Right lobe of liver (tissue), 6 donors: ENCODE results near the gene PFKM. TPM values are rescaled to one million over a fixed set of nuclear protein-coding genes. Genes with fewer than 3 reads are reported as not detected.

Source experiments
- ATAC-seq, 4 donors: fragments of 200-7000 bp; cut with Tn5 transposase; one replicate each; pipeline ENCODE4 v1.9.1; 2020; ENCODE audit warnings: mild to moderate bottlenecking in 4 of 4, moderate library complexity in 4 of 4
- DNase-seq, 3 donors: peaks; one replicate each; pipeline ENCODE4 v3.0.0-alpha.2; 2020
- H3K27ac ChIP-seq, 3 donors: fragments of 200-600 bp; one replicate each; pipeline ENCODE4 v1.8.0; 2022
- H3K27me3 ChIP-seq, 2 donors: fragments of 200-600 bp; one replicate each; pipeline ENCODE4 v1.8.0; 2022
- H3K36me3 ChIP-seq, 4 donors: fragments of 200-600 bp; sonication (generic) in 1 of 4; one replicate each; pipeline versions ENCODE4 v1.5.1 to v1.8.0; 2017 to 2022; ENCODE audit warnings: control low read depth in 1 of 4
- H3K4me1 ChIP-seq, 4 donors: fragments of 200-600 bp; sonication (generic) in 1 of 4; one replicate each; pipeline versions ENCODE4 v1.5.1 to v1.8.0; 2017 to 2022; ENCODE audit warnings: control low read depth in 1 of 4
- H3K4me3 ChIP-seq, 3 donors: fragments of 200-600 bp; one replicate each; pipeline ENCODE4 v1.8.0; 2022
- H3K9me3 ChIP-seq, 4 donors: fragments of 200-600 bp; sonication (generic) in 1 of 4; one replicate each; pipeline versions ENCODE4 v1.5.1 to v1.8.0; 2017 to 2022; ENCODE audit warnings: control low read depth in 1 of 4
- CTCF ChIP-seq, 4 donors: fragments of 200-600 bp in 3 of 4; fragments of 450-650 bp in 1 of 4; IDR thresholded peaks; one replicate each; pipeline versions ENCODE4 v1.5.1 to v1.8.0; 2016 to 2022; ENCODE audit warnings: antibody characterized with exemption in 4 of 4, mild to moderate bottlenecking in 2 of 4
- POLR2A ChIP-seq: fragments of 450-650 bp; IDR thresholded peaks from one replicate; pipeline ENCODE4 v1.6.1; 2017; ENCODE audit warnings: antibody characterized with exemption, mild to moderate bottlenecking
- WGBS: methylation state at CpG from one replicate; pipeline ENCODE4 v1.1.6; 2018; ENCODE audit warnings: low coverage, low lambda C conversion rate; ENCODE audit not compliant: insufficient coverage; ENCODE audit errors: missing lambda C conversion rate; 5-methylcytosine and 5-hydroxymethylcytosine counted together
- intact Hi-C, 2 donors: fragments of 100-400 bp; cut with DNase I; formaldehyde crosslinking; loops; one replicate each; pipeline versions ENCODE4 v1.11.2 to v1.14.1; 2022
- total RNA-seq, 6 experiments: library from RNA; depleted of rRNA in 2 of 6; stranded (reverse); fragments of >200 nt in 2 of 6; fragmentation: NEBNext Ultra II Directional in 3 of 6; extraction: Animal tissue kit (Norgen Biotek cat#: 25700) in 3 of 6; gene quantifications; one replicate each; pipeline versions ENCODE4 v1.1.0 to v1.2.4, GENCODE V29; 2016 to 2023
- donor health status: DM: no; HTN: yes; CAD: no.
- donor health status: DM: no; HTN: no; CAD: no.
- donor health status: DM: no; HTN: no; CAD: no.
- donor health status: DM: no; HTN: yes; CAD: no.
- donor health status: DM: no; HTN: yes; CAD: no.

PFKM gene
- total RNA-seq, 6 experiments from 2014 or later: 4.6 to 8.9 (median 7.8) TPM

DNA sequence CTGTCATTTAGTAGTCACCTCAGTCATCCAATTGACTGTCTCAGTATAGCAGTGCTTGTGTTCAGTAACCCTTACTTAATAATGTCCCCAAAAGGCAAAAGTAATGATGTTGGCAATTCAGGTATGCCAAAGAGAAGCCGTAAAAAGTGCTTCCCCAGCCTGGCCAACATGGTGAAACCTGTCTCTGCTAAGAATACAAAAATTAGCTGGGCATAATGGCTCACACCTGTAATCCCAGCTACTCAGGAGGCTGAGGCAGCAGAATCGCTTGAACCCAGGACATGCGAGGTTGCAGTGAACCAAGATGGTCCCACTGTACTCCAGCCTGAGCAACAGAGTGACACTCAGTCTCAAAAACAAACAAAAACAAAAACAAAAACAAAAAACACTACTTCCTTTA is 46.9 kb upstream of the PFKM start:
- Histone ChIP-seq H3K4me3 (no peak overlapping the region), H3K36me3 (peaks cover 0 to 44% (median 9%) of the 10 kb centered on the region in 4 donors), H3K27ac (no peak overlapping the region), H3K9me3 (no peaks in the 10 kb centered on the region), H3K27me3 (no peaks in the 10 kb centered on the region), H3K4me1 (no peaks in the 10 kb centered on the region)
- no peak for ATAC-seq
- no peak for DNase-seq
- intact Hi-C loops: no loop called here
- TF ChIP-seq CTCF (IDR thresholded peaks at IDR 0.05): no peak
- no peak for TF ChIP-seq POLR2A
- 96% methylated on average over 3 of the region's 3 CpGs for WGBS

GRCh38 chr12:48074266-48074665 is 44.9 kb upstream of the PFKM start:
- no peaks in the 10 kb centered on the region for H3K9me3 ChIP-seq
- H3K4me3 ChIP-seq: no peak overlapping the region
- H3K36me3 ChIP-seq: peaks cover 0 to 42% (median 9%) of the 10 kb centered on the region in 4 donors
- no peak for ATAC-seq
- H3K27ac ChIP-seq: no peak overlapping the region
- WGBS: 100% methylated on average over 1 of the region's 1 CpG
- DNase-seq: no peak
- TF ChIP-seq POLR2A (no peak), CTCF (IDR thresholded peaks at IDR 0.05) (no peak)
- no peaks in the 10 kb centered on the region for H3K4me1 ChIP-seq
- intact Hi-C loops: no loop called here
- H3K27me3 ChIP-seq: no peaks in the 10 kb centered on the region

GRCh38 chr12:48075832-48076231 is 43.3 kb upstream of the PFKM start:
- DNase-seq: no peak
- no peak for TF ChIP-seq CTCF (IDR thresholded peaks at IDR 0.05)
- TF ChIP-seq POLR2A: no peak
- Histone ChIP-seq H3K36me3 (peaks cover 0 to 44% (median 7%) of the 10 kb centered on the region in 4 donors), H3K4me3 (no peak overlapping the region), H3K9me3 (no peaks in the 10 kb centered on the region), H3K27me3 (no peaks in the 10 kb centered on the region), H3K4me1 (no peaks in the 10 kb centered on the region), H3K27ac (no peak overlapping the region)
- ATAC-seq: no peak
- intact Hi-C loops: no loop called here
- 83% methylated on average over 1 of the region's 1 CpG for WGBS

- Histone ChIP-seq H3K4me3 (no peak overlapping the region), H3K36me3 (peaks cover 0 to 37% (median 6%) of the 10 kb centered on the region in 4 donors), H3K27me3 (no peaks in the 10 kb centered on the region), H3K4me1 (no peaks in the 10 kb centered on the region), H3K9me3 (no peaks in the 10 kb centered on the region), H3K27ac (no peak overlapping the region)
- TF ChIP-seq POLR2A (no peak), CTCF (IDR thresholded peaks at IDR 0.05) (no peak)
- intact Hi-C loops: no loop called here
- ATAC-seq (no peak), DNase-seq (no peak)
- 91% methylated on average over 2 of the region's 2 CpGs for WGBS
Measured at GRCh38 chr12:48077111-48077510, 42.1 kb upstream of the PFKM start.

DNA sequence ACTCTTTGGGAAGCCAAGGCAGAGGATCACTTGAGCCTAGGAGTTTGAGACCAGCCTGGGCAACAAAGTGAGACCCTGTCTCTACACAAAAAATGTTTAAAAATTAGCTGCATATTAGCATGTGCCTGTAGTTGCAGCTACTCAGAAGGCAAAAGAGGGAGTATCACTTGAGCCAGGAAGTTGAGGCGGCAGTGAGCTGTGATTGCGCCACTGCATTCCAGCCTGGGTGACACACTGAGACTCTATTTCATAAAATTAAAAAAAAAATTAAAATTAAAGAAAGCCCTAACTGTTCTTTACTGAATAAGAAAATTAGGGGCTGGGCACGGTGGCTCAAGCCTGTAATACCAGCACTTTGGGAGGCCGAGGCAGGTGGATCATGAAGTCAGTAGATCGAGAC is 40.3 kb upstream of the PFKM start:
- ATAC-seq (no peak), DNase-seq (no peak)
- no peaks in the 10 kb centered on the region for H3K9me3 ChIP-seq

More for the DNA sequence above, 40.3 kb upstream of the PFKM start:
- Histone ChIP-seq H3K36me3 (peaks cover 0 to 33% (median 4%) of the 10 kb centered on the region in 4 donors), H3K27me3 (no peaks in the 10 kb centered on the region), H3K4me3 (no peak overlapping the region), H3K4me1 (no peaks in the 10 kb centered on the region), H3K27ac (no peak overlapping the region)
- TF ChIP-seq CTCF (IDR thresholded peaks at IDR 0.05) (no peak), POLR2A (no peak)
- intact Hi-C loops: no loop called here
- 81% methylated on average over 5 of the region's 5 CpGs for WGBS
